Nephron (organoid): ENCODE measurements around the gene WDFY3.

Experiments
- H3K27ac Mint-ChIP-seq, 3 experiments: 2 replicates each; pipeline ENCODE4 v1.8.0; 2020; ENCODE audit warnings: mixed read lengths in 3 of 3, mild to moderate bottlenecking in 2 of 3, moderate library complexity in 1 of 3
- H3K27me3 Mint-ChIP-seq: 2 replicates; pipeline ENCODE4 v1.8.0; 2021; ENCODE audit warnings: low read depth, mild to moderate bottlenecking, moderate library complexity, mixed read lengths
- H3K36me3 Mint-ChIP-seq: 2 replicates; pipeline ENCODE4 v1.8.0; 2020; ENCODE audit warnings: low read depth, mixed read lengths
- H3K4me1 Mint-ChIP-seq: 2 replicates; pipeline ENCODE4 v1.8.0; 2020; ENCODE audit warnings: mixed read lengths
- H3K4me3 Mint-ChIP-seq, 3 experiments: 2 replicates each; pipeline ENCODE4 v1.8.0; 2020; ENCODE audit warnings: mild to moderate bottlenecking in 3 of 3, mixed read lengths in 3 of 3, moderate library complexity in 2 of 3
- H3K9me3 Mint-ChIP-seq: 2 replicates; pipeline ENCODE4 v1.8.0; 2020; ENCODE audit warnings: mixed read lengths
- CTCF ChIP-seq, 3 experiments: fragments of 200-600 bp; sonication (generic); IDR thresholded peaks; one replicate each; pipeline ENCODE4 v1.5.0; 2021; ENCODE audit warnings: antibody characterized with exemption in 3 of 3; ENCODE audit not compliant: unreplicated experiment in 3 of 3

WDFY3 gene

GRCh38 chr4:84924434-84924833 lies 42.1 kb downstream of the WDFY3 start:
- no peaks in the 10 kb centered on the region for H3K9me3 Mint-ChIP-seq
- no peak overlapping the region for H3K4me3 Mint-ChIP-seq
- no peaks in the 10 kb centered on the region for H3K27me3 Mint-ChIP-seq
- no peaks in the 10 kb centered on the region for H3K4me1 Mint-ChIP-seq
- peak overlapping the region in 1 of 3 experiments; percentile 32 for H3K27ac Mint-ChIP-seq
- TF ChIP-seq CTCF (IDR thresholded peaks at IDR 0.05; ENCODE audit: unreplicated experiment in 3 of 3), result no peak
- H3K36me3 Mint-ChIP-seq, result peaks cover 34% of the 10 kb centered on the region

- Mint-ChIP-seq H3K36me3 (peaks cover 28% of the 10 kb centered on the region), H3K27me3 (no peaks in the 10 kb centered on the region), H3K4me3 (no peak overlapping the region), H3K27ac (no peak overlapping the region), H3K4me1 (peaks cover 12% of the 10 kb centered on the region), H3K9me3 (no peaks in the 10 kb centered on the region)
- TF ChIP-seq CTCF (IDR thresholded peaks at IDR 0.05; ENCODE audit: unreplicated experiment in 3 of 3), result no peak
These were observed 45.9 kb downstream of the WDFY3 start for GRCh38 chr4:84920617-84921016.

- H3K27me3 Mint-ChIP-seq, result no peaks in the 10 kb centered on the region
- H3K4me3 Mint-ChIP-seq, result no peak overlapping the region
- no peak for TF ChIP-seq CTCF (IDR thresholded peaks at IDR 0.05; ENCODE audit: unreplicated experiment in 3 of 3)
- peak overlapping the region in 1 of 3 experiments; percentile 26 for H3K27ac Mint-ChIP-seq
- H3K9me3 Mint-ChIP-seq, result no peaks in the 10 kb centered on the region
- peaks cover 17% of the 10 kb centered on the region for H3K4me1 Mint-ChIP-seq
- peaks cover 50% of the 10 kb centered on the region for H3K36me3 Mint-ChIP-seq
These were observed 48.5 kb downstream of the WDFY3 start for GRCh38 chr4:84917869-84918600.

- Mint-ChIP-seq H3K4me3 (no peak overlapping the region), H3K4me1 (peaks cover 17% of the 10 kb centered on the region), H3K27ac (no peak overlapping the region), H3K36me3 (peaks cover 58% of the 10 kb centered on the region), H3K27me3 (no peaks in the 10 kb centered on the region), H3K9me3 (no peaks in the 10 kb centered on the region)
- TF ChIP-seq CTCF (IDR thresholded peaks at IDR 0.05; ENCODE audit: unreplicated experiment in 3 of 3), result no peak
These were observed 49.2 kb downstream of the WDFY3 start for GRCh38 chr4:84917086-84917821.

- no peak for TF ChIP-seq CTCF (IDR thresholded peaks at IDR 0.05; ENCODE audit: unreplicated experiment in 3 of 3)
- Mint-ChIP-seq H3K9me3 (no peaks in the 10 kb centered on the region), H3K27ac (peak overlapping the region; percentile 62 to 82 (median 81))
These were observed 50.3 kb downstream of the WDFY3 start for GRCh38 chr4:84916227-84916626.

More at GRCh38 chr4:84916227-84916626, 50.3 kb downstream of the WDFY3 start:
- Mint-ChIP-seq H3K36me3 (peaks cover 64% of the 10 kb centered on the region), H3K4me3 (no peak overlapping the region), H3K27me3 (no peaks in the 10 kb centered on the region), H3K4me1 (peaks cover 17% of the 10 kb centered on the region)
